GM19193 (cell line): Measurements from ENCODE around the gene BAIAP3.

ENCODE experiments used
- POLR2A ChIP-seq: IDR thresholded peaks from 4 replicates; pipeline ENCODE4 v1.6.1; 2011; ENCODE audit not compliant: insufficient read depth, insufficient read length; ENCODE audit errors: extremely low read depth

The BAIAP3 gene

GRCh38 chr16:1333854-1334700 lies 632 bp downstream of the BAIAP3 start:
- TF ChIP-seq POLR2A, result no peak

DNA sequence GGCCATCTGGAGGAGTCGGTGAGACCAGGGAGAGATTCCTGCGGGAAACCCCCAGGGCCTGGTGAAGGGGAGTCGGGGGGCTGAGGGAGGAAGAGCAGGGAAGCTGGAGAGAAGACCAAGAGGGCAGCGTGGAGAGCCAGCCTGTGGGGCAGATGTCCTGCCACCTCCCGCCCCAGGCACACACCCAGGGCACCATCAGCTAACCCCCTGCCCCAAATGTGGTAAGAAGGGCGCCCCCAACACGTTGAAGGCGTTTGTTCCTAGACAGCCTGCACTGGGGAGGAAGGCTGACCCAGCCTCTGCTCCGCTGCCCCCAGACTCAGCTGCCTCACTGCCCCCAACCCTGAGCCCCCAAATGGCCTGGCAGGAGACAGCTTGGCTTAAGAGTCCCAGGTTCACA lies 1.3 kb downstream of the BAIAP3 start:
- no peak for TF ChIP-seq POLR2A

GRCh38 chr16:1335211-1335971 lies 1.9 kb downstream of the BAIAP3 start:
- TF ChIP-seq POLR2A, result no peak

DNA sequence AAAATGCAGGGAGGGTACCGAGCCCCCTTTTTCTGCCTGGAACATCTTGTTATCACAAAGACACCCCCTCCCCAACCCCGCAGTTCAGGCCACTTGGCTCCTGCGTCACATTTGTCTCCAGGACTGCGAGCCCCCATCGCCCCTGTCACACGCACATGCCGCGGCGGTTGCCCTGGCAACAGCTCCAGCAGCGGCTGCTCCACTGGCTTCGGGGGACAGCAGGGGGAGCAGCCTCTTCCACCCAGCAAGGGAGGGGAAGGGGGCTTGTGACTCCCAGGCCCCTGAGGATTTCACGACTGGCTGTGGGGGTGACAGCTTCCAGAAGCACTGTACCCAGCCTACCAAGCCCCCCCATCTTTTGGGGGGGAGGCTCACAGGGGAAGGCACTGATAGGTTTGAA lies 2.6 kb downstream of the BAIAP3 start:
- no peak for TF ChIP-seq POLR2A

DNA sequence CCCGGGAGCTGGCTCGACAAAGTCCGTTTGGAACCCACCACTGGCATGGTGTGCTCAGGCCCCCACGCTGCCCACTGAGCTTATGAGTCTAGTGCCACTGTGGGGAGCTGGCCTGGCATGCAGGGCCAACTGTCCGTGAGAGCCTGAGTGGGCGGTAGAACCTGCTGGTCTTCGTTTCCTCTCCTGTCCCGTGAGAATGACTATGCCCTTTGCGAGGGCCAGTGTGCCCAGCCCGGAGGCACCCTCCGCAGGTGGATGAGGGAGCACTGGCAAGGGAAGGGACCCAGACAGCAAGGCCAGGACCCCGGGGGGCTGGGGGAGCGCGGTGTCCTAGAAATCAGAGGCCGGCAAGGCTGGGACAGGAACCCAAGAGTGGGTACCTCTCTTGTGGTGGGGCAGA lies 3.2 kb downstream of the BAIAP3 start:
- TF ChIP-seq POLR2A, result no peak

DNA sequence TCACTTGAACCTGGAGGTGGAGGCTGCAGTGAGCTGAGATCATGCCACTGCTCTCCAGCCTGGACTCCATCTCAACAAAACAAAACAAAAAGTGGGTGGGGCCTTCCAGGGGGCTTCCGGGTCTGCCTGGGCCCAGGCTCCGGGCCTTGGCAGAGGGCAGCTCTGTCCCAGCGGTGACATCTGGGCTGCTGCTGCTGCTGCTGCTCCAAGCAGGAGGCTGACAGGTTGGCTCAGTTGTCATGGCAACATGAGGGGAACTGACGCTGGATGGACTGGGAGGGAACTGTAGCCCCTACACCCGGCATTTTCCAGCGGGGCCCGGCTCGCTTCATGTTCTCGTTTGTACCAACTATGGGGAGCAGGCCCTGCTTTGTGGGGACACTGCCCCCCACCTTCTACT lies 4.0 kb downstream of the BAIAP3 start:
- no peak for TF ChIP-seq POLR2A

DNA sequence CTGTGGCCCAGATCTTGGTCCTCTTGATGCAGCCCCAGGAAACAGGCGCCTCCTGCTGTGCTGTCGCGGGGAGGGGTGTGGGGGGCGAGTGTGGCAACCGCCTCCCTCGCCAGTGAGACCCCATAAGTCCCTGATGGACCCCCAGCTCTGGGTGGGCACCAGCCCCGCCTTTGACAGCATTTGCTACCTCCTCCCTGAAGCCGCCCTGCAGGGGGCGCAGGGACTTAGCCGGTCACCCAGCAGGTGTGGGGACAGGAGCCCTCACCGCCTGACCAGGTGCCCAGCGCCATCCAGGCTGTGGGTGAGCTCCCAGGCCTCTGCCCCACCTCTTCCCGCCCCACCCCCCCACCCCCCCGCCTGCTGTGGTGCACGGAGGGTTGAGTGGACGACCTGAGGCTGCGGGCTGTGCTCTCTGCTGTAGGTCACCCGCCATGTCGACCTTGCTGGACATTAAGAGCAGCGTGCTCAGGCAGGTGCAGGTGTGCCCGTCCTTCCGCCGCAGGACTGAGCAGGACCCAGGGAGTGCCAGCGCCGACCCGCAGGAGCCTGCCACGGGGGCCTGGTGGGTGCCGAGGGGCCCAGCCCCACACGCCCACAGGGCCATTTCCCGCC lies 4.8 kb downstream of the BAIAP3 start:
- TF ChIP-seq POLR2A, result no peak

DNA sequence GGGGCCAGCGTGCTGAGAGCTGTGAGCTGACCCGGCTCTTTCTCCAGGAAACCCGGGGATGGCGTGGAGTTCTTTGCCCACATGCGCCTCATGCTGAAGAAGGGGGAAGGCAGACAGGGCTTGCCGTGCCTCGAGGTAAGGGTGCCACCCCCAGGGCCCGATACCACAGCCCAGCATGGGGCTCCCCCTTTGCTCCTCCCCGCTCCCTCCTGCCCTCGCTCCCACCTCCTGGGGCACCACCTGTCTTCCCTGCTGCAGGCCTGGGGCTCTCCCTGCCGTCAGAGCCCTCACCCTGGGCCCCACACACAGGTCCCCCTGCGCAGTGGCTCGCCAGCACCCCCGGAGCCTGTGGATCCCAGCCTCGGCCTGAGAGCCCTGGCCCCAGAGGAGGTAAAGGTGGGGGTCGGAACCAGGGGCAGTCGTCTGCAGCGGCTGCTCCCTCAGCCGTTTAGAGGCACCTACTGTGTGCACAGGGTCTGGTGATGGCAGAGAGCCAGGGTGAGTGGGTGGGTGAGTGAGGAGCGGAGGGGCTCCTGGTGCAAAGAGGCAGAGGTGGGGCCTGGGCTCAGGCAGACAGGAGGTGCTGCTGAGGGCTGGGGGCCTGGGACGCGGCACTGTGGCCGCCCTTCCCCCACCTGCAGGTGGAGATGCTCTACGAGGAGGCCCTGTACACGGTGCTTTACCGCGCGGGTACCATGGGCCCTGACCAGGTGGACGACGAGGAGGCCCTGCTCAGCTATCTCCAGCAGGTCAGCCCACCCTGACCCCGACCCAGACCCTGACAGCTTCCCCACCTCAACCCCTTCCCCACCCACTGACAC lies 5.6 kb downstream of the BAIAP3 start:
- TF ChIP-seq POLR2A, result no peak

DNA sequence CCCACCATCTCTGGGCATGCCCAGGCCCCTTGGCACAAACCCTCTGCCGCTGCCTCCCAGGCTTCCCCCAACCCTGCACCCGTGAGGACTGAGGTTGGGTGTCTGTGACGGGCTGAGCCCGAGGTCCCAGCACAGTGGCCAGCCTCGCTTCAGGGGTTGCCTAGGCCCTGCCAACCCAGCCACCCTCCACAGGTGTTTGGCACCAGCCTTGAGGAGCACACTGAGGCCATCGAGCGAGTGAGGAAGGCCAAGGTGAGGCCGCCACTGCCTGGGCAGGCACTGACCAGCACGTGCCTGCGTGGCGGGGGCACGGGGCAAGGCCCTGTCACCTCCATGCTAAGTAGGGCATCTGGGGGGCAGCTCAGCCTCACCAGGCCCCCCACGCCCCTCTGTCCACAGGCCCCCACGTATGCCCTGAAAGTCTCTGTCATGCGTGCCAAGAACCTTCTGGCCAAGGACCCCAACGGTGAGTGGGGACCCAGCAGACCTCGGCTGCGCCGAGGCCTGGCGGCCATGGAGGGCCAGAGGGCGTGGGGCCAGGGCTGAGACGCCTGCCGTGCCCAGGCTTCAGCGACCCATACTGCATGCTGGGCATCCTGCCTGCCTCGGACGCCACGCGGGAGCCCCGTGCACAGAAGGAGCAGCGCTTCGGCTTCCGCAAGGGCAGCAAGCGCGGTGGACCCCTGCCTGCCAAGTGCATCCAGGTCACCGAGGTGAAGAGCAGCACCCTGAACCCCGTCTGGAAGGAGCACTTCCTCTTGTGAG lies 7.5 kb downstream of the BAIAP3 start:
- no peak for TF ChIP-seq POLR2A

GRCh38 chr16:1341495-1342420 lies 8.3 kb downstream of the BAIAP3 start:
- no peak for TF ChIP-seq POLR2A

GRCh38 chr16:1342526-1343427 lies 9.3 kb downstream of the BAIAP3 start:
- TF ChIP-seq POLR2A, result no peak
